Esophagus muscularis mucosa (tissue), 4 donors: ENCODE results near the gene PSMD6. TPM values are rescaled to one million over a fixed set of nuclear protein-coding genes. Genes with fewer than 3 reads are reported as not detected.

Source experiments
- DNase-seq: peaks from one replicate; pipeline ENCODE4 v3.0.0-alpha.2; 2017; ENCODE audit errors: extremely low spot score
- H3K27ac ChIP-seq, 4 donors: fragments of 200-600 bp; sonication (generic); replicated peaks in 1 of 4; 1 replicate in 3 of 4; 2 replicates in 1 of 4; pipeline ENCODE4 v1.5.1; 2016 to 2019; ENCODE audit warnings: mild to moderate bottlenecking in 1 of 4
- H3K27me3 ChIP-seq, 4 donors: fragments of 200-600 bp; sonication (generic); one replicate each; pipeline versions ENCODE4 v1.5.1 to v1.6.0; 2016 to 2019
- H3K36me3 ChIP-seq, 4 donors: fragments of 200-600 bp; sonication (generic); one replicate each; pipeline ENCODE4 v1.5.1; 2016 to 2019
- H3K4me1 ChIP-seq, 4 donors: fragments of 200-600 bp; sonication (generic); one replicate each; pipeline ENCODE4 v1.5.1; 2016 to 2019
- H3K4me3 ChIP-seq, 4 donors: fragments of 200-600 bp; sonication (generic); 1 replicate in 2 of 4; 2 replicates in 2 of 4; pipeline ENCODE4 v1.5.1; 2016 to 2019; ENCODE audit warnings: mild to moderate bottlenecking in 4 of 4, moderate library complexity in 1 of 4
- H3K9me3 ChIP-seq, 4 donors: fragments of 200-600 bp; sonication (generic); 1 replicate in 3 of 4; 2 replicates in 1 of 4; pipeline ENCODE4 v1.5.1; 2016 to 2019
- EP300 ChIP-seq: sonication (generic); formaldehyde crosslinking; IDR thresholded peaks from one replicate; pipeline ENCODE4 v1.6.1; 2017; ENCODE audit warnings: antibody characterized with exemption
- POLR2A ChIP-seq: fragments of 450-650 bp; IDR thresholded peaks from one replicate; pipeline ENCODE4 v1.6.1; 2017; ENCODE audit warnings: antibody characterized with exemption, moderate library complexity, mild to moderate bottlenecking, low read depth
- POLR2AphosphoS5 ChIP-seq, 2 donors: sonication (generic); formaldehyde crosslinking; IDR thresholded peaks; one replicate each; pipeline ENCODE4 v1.6.1; 2017; ENCODE audit warnings: antibody characterized with exemption in 2 of 2
- WGBS: methylation state at CpG from one replicate; pipeline ENCODE4 v1.1.5; 2018; 5-methylcytosine and 5-hydroxymethylcytosine counted together
- intact Hi-C: fragments of 100-400 bp; cut with DNase I; formaldehyde crosslinking; loops from one replicate; pipeline ENCODE4 v1.15.1; 2023
- small RNA-seq, 3 donors: library from RNA; depleted of rRNA; stranded (forward); fragments of <200 nt; gene quantifications; one replicate each; pipeline ENCODE3, GENCODE V24; 2016
- total RNA-seq, 4 donors: library from RNA; depleted of rRNA; stranded (reverse); fragments of >200 nt; gene quantifications; one replicate each; pipeline versions ENCODE4 v1.1.0 to v1.2.1, GENCODE V29; 2016
- TF ChIP-seq, protein P1 (sequence below), 3 experiments: fragments of 200-600 bp in 2 of 3; fragments of 450-650 bp in 1 of 3; sonication (generic) in 2 of 3; IDR thresholded peaks; one replicate each; pipeline ENCODE4 v1.5.1; 2017 to 2019; ENCODE audit warnings: antibody characterized with exemption in 3 of 3, mild to moderate bottlenecking in 2 of 3, moderate library complexity in 1 of 3

Gene PSMD6
- total RNA-seq, 4 donors from 2014 or later: 64.5 to 78.2 (median 70.7) TPM

DNA sequence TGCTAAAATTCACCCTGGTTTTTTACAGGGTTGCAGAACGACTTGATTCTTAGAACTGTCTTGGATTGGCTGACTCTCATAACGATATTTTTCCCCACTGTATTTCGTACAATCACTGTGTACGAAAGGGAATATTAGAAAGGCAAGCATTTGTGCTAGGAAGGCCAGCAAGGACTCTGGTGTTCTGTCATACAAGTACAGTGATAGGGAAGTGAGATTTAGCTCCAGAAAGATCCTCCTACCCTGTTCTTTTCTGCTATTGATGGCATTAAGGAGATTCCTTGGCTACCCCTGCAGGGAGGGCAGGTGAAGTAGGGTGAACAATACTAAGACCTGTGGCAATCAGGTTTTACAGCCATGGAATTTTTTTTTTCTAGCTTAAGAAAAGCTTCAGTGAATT is 57.3 kb downstream of the PSMD6 start:
- H3K27ac ChIP-seq: peak overlapping the region in 3 of 4 donors; percentile 11 to 74 (median 69)
- intact Hi-C loops: no loop called here
- no peak overlapping the region for H3K4me3 ChIP-seq
- no peak for TF ChIP-seq POLR2A
- TF ChIP-seq, protein P1, sequence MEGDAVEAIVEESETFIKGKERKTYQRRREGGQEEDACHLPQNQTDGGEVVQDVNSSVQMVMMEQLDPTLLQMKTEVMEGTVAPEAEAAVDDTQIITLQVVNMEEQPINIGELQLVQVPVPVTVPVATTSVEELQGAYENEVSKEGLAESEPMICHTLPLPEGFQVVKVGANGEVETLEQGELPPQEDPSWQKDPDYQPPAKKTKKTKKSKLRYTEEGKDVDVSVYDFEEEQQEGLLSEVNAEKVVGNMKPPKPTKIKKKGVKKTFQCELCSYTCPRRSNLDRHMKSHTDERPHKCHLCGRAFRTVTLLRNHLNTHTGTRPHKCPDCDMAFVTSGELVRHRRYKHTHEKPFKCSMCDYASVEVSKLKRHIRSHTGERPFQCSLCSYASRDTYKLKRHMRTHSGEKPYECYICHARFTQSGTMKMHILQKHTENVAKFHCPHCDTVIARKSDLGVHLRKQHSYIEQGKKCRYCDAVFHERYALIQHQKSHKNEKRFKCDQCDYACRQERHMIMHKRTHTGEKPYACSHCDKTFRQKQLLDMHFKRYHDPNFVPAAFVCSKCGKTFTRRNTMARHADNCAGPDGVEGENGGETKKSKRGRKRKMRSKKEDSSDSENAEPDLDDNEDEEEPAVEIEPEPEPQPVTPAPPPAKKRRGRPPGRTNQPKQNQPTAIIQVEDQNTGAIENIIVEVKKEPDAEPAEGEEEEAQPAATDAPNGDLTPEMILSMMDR (IDR thresholded peaks at IDR 0.05): no peak
- TF ChIP-seq EP300: no peak
- no peak for TF ChIP-seq POLR2AphosphoS5 (IDR thresholded peaks at IDR 0.05)
- 74% methylated on average over 4 of the region's 4 CpGs for WGBS
- no peak for DNase-seq
- H3K36me3 ChIP-seq: no peaks in the 10 kb centered on the region
- peaks cover 40 to 85% (median 80%) of the 10 kb centered on the region in 4 donors for H3K4me1 ChIP-seq
- H3K27me3 ChIP-seq: no peaks in the 10 kb centered on the region
- no peaks in the 10 kb centered on the region for H3K9me3 ChIP-seq

DNA sequence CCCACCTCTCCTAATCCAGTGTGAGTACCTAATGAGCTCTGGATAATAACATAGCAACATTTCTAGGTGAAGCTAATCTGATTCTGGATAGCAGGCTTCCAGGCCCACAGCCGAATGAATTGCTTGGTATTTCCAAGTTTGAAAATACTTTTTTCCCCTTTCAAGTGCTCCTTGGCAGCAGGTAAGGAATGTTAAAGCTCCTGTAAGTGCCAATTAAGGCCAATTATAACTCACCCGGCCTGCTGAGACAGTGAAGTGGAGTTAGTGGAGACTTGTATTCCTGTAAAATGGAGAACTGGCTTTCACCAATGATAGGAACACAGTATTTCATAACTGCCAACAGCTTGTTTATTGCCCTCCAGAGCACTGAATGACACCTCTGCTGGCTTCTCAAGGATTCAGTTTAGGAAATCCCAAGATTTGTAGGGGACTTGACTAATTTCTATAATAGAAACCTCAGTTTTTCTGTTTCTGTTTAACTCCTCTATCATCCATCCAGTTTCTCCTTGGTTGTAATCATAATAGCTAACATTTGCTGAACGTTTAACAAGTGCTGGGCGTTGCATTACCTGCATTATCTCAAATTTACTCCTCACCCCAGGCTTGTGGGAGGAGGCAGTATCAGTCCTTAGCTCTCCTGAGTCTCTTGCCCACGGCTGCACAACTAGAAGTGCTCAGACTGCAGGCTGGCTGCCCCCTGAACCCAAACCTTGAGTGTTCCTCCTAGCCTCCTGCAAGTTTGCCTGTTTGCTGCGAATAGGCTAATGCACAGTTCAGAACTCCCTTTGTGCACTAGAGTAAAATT is 58.4 kb downstream of the PSMD6 start:
- H3K4me1 ChIP-seq: peaks cover 38 to 85% (median 80%) of the 10 kb centered on the region in 4 donors
- TF ChIP-seq POLR2A (no peak), POLR2AphosphoS5 (IDR thresholded peaks at IDR 0.05) (no peak)
- TF ChIP-seq, protein P1 (IDR thresholded peaks at IDR 0.05): no peak
- intact Hi-C loops: no loop called here

DNA sequence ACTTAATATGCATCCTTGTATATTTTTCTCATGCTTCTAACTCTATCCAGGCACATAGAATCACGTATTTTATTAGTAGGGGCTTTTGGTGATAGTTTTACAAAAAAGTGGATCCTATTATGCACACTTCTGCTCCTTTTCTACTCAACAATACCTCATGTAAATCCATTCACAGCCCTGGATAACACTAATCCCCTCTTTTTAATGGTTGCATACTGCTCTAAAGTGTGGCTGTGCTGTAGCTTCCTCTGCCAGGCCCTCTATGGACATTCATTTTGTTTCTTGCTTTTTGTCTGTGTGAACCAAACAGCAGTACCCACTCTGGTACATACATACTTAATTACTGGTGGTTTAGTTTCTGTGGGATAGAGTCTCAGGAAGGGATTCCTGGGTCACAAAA is 59.8 kb downstream of the PSMD6 start:
- Histone ChIP-seq H3K4me1 (peaks cover 40 to 85% (median 80%) of the 10 kb centered on the region in 4 donors), H3K4me3 (no peak overlapping the region), H3K27ac (peak overlapping the region; percentile 48 to 75 (median 70)), H3K27me3 (no peaks in the 10 kb centered on the region), H3K36me3 (no peaks in the 10 kb centered on the region), H3K9me3 (no peaks in the 10 kb centered on the region)
- intact Hi-C loops: loop anchor here (2.0 kb wide), 1 partner anchor 29 kb away; no protein-coding TSS in a partner anchor
- WGBS: 78% methylated on average over 1 of the region's 1 CpG
- no peak for DNase-seq
- TF ChIP-seq POLR2AphosphoS5 (IDR thresholded peaks at IDR 0.05) (no peak), EP300 (no peak), POLR2A (no peak)
- TF ChIP-seq, protein P1 (IDR thresholded peaks at IDR 0.05): no peak

More for the DNA sequence above, 58.4 kb downstream of the PSMD6 start:
- Histone ChIP-seq H3K4me3 (no peak overlapping the region), H3K36me3 (no peaks in the 10 kb centered on the region), H3K9me3 (no peaks in the 10 kb centered on the region), H3K27ac (peak overlapping the region; percentile 68 to 75 (median 70)), H3K27me3 (no peaks in the 10 kb centered on the region)
- DNase-seq: no peak
- WGBS: 61% methylated on average over 6 of the region's 6 CpGs

- intact Hi-C loops: loop anchor here (2.0 kb wide), 1 partner anchor 31 kb away; no protein-coding TSS in a partner anchor
- H3K36me3 ChIP-seq: no peaks in the 10 kb centered on the region
- TF ChIP-seq EP300 (no peak), POLR2AphosphoS5 (IDR thresholded peaks at IDR 0.05) (no peak), POLR2A (no peak)
- TF ChIP-seq, protein P1 (IDR thresholded peaks at IDR 0.05): peak; percentile 67 to 81 (median 67)
- no peak overlapping the region for H3K4me3 ChIP-seq
- no peaks in the 10 kb centered on the region for H3K9me3 ChIP-seq
- peaks cover 26 to 84% (median 78%) of the 10 kb centered on the region in 4 donors for H3K4me1 ChIP-seq
- WGBS: 33% methylated on average over 2 of the region's 2 CpGs
- no peak for DNase-seq
- peak overlapping the region in 2 of 4 donors; percentile 75 to 79 for H3K27ac ChIP-seq
- H3K27me3 ChIP-seq: no peaks in the 10 kb centered on the region
These were observed 61.4 kb downstream of the PSMD6 start for GRCh38 chr3:63961891-63962290.

Small RNAs within 50 kb of the gene (small RNA-seq; reads per million reads assigned to genes)
- gene RF00012: 0 reads per million in 3 donors

Other genes starting within 250 kb of the PSMD6 start
- not detected for gene C3orf49, start 204.2 kb downstream of the PSMD6 start, total RNA-seq
- gene THOC7, start 159.7 kb downstream of the PSMD6 start, total RNA-seq: 100 to 1,000 TPM in 1 of 4 donors, 10 to 100 TPM in 3; 66.0 to 102 (median 78.8) TPM
- gene ATXN7, start 159.6 kb downstream of the PSMD6 start, total RNA-seq: 10 to 100 TPM; 20.9 to 28.2 (median 22.6) TPM
- not detected for gene SCAANT1, start 111.1 kb downstream of the PSMD6 start, total RNA-seq
- gene PRICKLE2, start 202.0 kb upstream of the PSMD6 start, total RNA-seq: 10 to 100 TPM; 71.8 to 99.9 (median 84.4) TPM